Liver (tissue), 9 donors: Measurements from ENCODE around the gene AP2A2. TPM values are rescaled to one million over a fixed set of nuclear protein-coding genes. Genes with fewer than 3 reads are reported as not detected.

Experiments used
- DNase-seq: peaks from one replicate; pipeline ENCODE4 v3.0.0-alpha.2; 2017; ENCODE audit warnings: low spot score
- H3K27ac ChIP-seq, 2 donors: one replicate each; pipeline ENCODE4 v1.7.0; 2013; ENCODE audit warnings: inconsistent platforms in 2 of 2, low read length in 2 of 2, control low read depth in 1 of 2, low read depth in 1 of 2, mild to moderate bottlenecking in 1 of 2
- H3K27me3 ChIP-seq, 4 donors: one replicate each; pipeline versions ENCODE4 v1.6.1 to v1.7.0; 2013; ENCODE audit warnings: low read length in 3 of 4, inconsistent platforms in 1 of 4, mild to moderate bottlenecking in 1 of 4, moderate library complexity in 1 of 4; ENCODE audit not compliant: control insufficient read depth in 4 of 4, insufficient read depth in 4 of 4
- H3K36me3 ChIP-seq, 4 donors: one replicate each; pipeline versions ENCODE4 v1.6.1 to v1.7.0; 2013; ENCODE audit warnings: low read length in 3 of 4, mild to moderate bottlenecking in 3 of 4, low read depth in 1 of 4, moderate library complexity in 1 of 4; ENCODE audit not compliant: control insufficient read depth in 4 of 4, insufficient read depth in 3 of 4
- H3K4me1 ChIP-seq, 4 donors: one replicate each; pipeline versions ENCODE4 v1.6.1 to v1.7.0; 2013; ENCODE audit warnings: low read length in 3 of 4, mild to moderate bottlenecking in 3 of 4, moderate library complexity in 1 of 4; ENCODE audit not compliant: control insufficient read depth in 4 of 4, insufficient read depth in 4 of 4
- H3K4me3 ChIP-seq, 3 donors: one replicate each; pipeline versions ENCODE4 v1.6.1 to v1.7.0; 2013; ENCODE audit warnings: low read length in 3 of 3, control low read depth in 1 of 3, low read depth in 1 of 3, mild to moderate bottlenecking in 1 of 3
- H3K9ac ChIP-seq, 2 donors: one replicate each; pipeline ENCODE4 v1.7.0; 2013; ENCODE audit warnings: low read length in 2 of 2, mild to moderate bottlenecking in 2 of 2, moderate library complexity in 2 of 2, control low read depth in 1 of 2, low read depth in 1 of 2
- H3K9me3 ChIP-seq, 4 donors: one replicate each; pipeline versions ENCODE4 v1.6.1 to v1.7.0; 2013; ENCODE audit warnings: low read length in 3 of 4; ENCODE audit not compliant: control insufficient read depth in 4 of 4
- EGR1 ChIP-seq, 2 donors: IDR thresholded peaks; 2 replicates each; pipeline ENCODE4 v1.6.1; 2016 to 2018; ENCODE audit warnings: antibody characterized with exemption in 2 of 2, low read depth in 2 of 2
- FOXA2 ChIP-seq: IDR thresholded peaks from 2 replicates; pipeline ENCODE4 v1.6.1; 2016; ENCODE audit warnings: antibody characterized with exemption
- HNF4A ChIP-seq, 2 donors: conservative IDR thresholded peaks; 2 replicates each; pipeline ENCODE4 v1.6.1; 2016; ENCODE audit warnings: antibody characterized with exemption in 2 of 2, mild to moderate bottlenecking in 2 of 2
- HNF4G ChIP-seq: IDR thresholded peaks from 2 replicates; pipeline ENCODE4 v1.6.1; 2016; ENCODE audit warnings: antibody characterized with exemption
- RAD21 ChIP-seq, 2 donors: IDR thresholded peaks; 2 replicates each; pipeline ENCODE4 v1.6.1; 2016; ENCODE audit warnings: antibody characterized with exemption in 2 of 2, mild to moderate bottlenecking in 2 of 2
- RXRA ChIP-seq, 2 donors: IDR thresholded peaks; 2 replicates each; pipeline ENCODE4 v1.6.1; 2017 to 2018; ENCODE audit warnings: antibody characterized with exemption in 2 of 2, mild to moderate bottlenecking in 1 of 2
- TAF1 ChIP-seq: conservative IDR thresholded peaks from 2 replicates; pipeline ENCODE4 v1.6.1; 2016; ENCODE audit warnings: antibody characterized with exemption, mild to moderate bottlenecking
- YY1 ChIP-seq: IDR thresholded peaks from 2 replicates; pipeline ENCODE4 v1.6.1; 2016; ENCODE audit warnings: antibody characterized with exemption, mild to moderate bottlenecking
- WGBS: extraction: QIAGEN DNeasy Blood & Tissue Kit; methylation state at CpG from one replicate; pipeline ENCODE4 v1.1.7; 2013; 5-methylcytosine and 5-hydroxymethylcytosine counted together
- polyA plus RNA-seq, 2 donors: library from polyadenylated mRNA; stranded (reverse) in 1 of 2; unstranded in 1 of 2; fragments of 200-250 nt in 1 of 2; fragments of >200 nt in 1 of 2; fragmentation: Nextera tagmentation in 1 of 2; extraction: Ambion mirVana in 1 of 2; gene quantifications; one replicate each; pipeline versions ENCODE4 v1.2.1 to v1.2.3, GENCODE V29; 2013 to 2015
- total RNA-seq, 2 donors: library from RNA; depleted of rRNA; stranded (reverse); fragments of >200 nt; gene quantifications; one replicate each; pipeline ENCODE4 v1.2.3, GENCODE V29; 2014
- TF ChIP-seq, protein P1 (sequence below): IDR thresholded peaks from 2 replicates; pipeline ENCODE4 v1.6.1; 2016; ENCODE audit warnings: antibody characterized with exemption
- TF ChIP-seq, protein P2 (sequence below): IDR thresholded peaks from 2 replicates; pipeline ENCODE4 v1.6.1; 2016; ENCODE audit warnings: antibody characterized with exemption
- TF ChIP-seq, protein P3 (sequence below): IDR thresholded peaks from 2 replicates; pipeline ENCODE4 v1.6.1; 2016; ENCODE audit warnings: antibody characterized with exemption
- TF ChIP-seq, protein P4 (sequence below): IDR thresholded peaks from 2 replicates; pipeline ENCODE4 v1.6.1; 2016; ENCODE audit warnings: antibody characterized with exemption, mild to moderate bottlenecking
- donor health status: healthy.
- donor health status: healthy.
- donor health status: healthy.
- donor health status: healthy.
- donor health status: healthy.

AP2A2 gene
- total and polyA plus RNA-seq, 4 donors: 20.5 to 39.7 (median 23.8) TPM

DNA sequence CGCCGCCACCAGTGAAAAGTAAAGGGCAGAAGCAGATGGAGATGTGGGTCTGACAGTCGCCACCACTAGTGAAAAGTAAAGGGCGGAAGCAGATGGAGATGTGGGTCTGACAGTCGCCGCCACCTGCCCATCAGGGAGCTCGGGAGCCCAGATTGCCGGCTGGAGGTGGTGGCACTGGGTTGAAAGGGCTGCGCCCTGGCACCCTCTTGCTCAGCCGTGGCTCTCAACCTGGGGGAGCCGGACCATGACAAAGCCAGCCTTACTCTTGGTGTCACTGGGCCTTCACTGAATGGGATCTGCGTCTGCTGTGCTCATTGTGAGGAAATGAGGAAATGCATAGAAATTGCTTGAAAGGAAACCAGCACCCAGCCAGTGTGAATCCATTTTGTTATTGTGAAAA, 36.3 kb downstream of the AP2A2 start:
- TF ChIP-seq HNF4G (no peak), EGR1 (IDR thresholded peaks at IDR 0.05; ENCODE audit: low read depth in 2 of 2) (no peak), HNF4A (conservative IDR thresholded peaks at IDR 0.05) (no peak), TAF1 (no peak), FOXA2 (no peak), RAD21 (IDR thresholded peaks at IDR 0.05) (no peak), YY1 (no peak), RXRA (IDR thresholded peaks at IDR 0.05) (no peak)
- TF ChIP-seq, protein P1, sequence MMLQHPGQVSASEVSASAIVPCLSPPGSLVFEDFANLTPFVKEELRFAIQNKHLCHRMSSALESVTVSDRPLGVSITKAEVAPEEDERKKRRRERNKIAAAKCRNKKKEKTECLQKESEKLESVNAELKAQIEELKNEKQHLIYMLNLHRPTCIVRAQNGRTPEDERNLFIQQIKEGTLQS: no peak
- TF ChIP-seq, protein P2, sequence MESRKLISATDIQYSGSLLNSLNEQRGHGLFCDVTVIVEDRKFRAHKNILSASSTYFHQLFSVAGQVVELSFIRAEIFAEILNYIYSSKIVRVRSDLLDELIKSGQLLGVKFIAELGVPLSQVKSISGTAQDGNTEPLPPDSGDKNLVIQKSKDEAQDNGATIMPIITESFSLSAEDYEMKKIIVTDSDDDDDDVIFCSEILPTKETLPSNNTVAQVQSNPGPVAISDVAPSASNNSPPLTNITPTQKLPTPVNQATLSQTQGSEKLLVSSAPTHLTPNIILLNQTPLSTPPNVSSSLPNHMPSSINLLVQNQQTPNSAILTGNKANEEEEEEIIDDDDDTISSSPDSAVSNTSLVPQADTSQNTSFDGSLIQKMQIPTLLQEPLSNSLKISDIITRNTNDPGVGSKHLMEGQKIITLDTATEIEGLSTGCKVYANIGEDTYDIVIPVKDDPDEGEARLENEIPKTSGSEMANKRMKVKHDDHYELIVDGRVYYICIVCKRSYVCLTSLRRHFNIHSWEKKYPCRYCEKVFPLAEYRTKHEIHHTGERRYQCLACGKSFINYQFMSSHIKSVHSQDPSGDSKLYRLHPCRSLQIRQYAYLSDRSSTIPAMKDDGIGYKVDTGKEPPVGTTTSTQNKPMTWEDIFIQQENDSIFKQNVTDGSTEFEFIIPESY: no peak
- TF ChIP-seq, protein P3, sequence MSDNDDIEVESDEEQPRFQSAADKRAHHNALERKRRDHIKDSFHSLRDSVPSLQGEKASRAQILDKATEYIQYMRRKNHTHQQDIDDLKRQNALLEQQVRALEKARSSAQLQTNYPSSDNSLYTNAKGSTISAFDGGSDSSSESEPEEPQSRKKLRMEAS: no peak
- TF ChIP-seq, protein P4, sequence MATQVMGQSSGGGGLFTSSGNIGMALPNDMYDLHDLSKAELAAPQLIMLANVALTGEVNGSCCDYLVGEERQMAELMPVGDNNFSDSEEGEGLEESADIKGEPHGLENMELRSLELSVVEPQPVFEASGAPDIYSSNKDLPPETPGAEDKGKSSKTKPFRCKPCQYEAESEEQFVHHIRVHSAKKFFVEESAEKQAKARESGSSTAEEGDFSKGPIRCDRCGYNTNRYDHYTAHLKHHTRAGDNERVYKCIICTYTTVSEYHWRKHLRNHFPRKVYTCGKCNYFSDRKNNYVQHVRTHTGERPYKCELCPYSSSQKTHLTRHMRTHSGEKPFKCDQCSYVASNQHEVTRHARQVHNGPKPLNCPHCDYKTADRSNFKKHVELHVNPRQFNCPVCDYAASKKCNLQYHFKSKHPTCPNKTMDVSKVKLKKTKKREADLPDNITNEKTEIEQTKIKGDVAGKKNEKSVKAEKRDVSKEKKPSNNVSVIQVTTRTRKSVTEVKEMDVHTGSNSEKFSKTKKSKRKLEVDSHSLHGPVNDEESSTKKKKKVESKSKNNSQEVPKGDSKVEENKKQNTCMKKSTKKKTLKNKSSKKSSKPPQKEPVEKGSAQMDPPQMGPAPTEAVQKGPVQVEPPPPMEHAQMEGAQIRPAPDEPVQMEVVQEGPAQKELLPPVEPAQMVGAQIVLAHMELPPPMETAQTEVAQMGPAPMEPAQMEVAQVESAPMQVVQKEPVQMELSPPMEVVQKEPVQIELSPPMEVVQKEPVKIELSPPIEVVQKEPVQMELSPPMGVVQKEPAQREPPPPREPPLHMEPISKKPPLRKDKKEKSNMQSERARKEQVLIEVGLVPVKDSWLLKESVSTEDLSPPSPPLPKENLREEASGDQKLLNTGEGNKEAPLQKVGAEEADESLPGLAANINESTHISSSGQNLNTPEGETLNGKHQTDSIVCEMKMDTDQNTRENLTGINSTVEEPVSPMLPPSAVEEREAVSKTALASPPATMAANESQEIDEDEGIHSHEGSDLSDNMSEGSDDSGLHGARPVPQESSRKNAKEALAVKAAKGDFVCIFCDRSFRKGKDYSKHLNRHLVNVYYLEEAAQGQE: no peak
- 92% methylated on average over 12 of the region's 12 CpGs for WGBS
- Histone ChIP-seq H3K9ac (no peak overlapping the region), H3K4me1 (peaks cover 3 to 37% (median 23%) of the 10 kb centered on the region in 4 donors), H3K36me3 (peaks cover 0 to 17% (median 4%) of the 10 kb centered on the region in 4 donors), H3K27ac (no peak overlapping the region), H3K9me3 (no peaks in the 10 kb centered on the region), H3K4me3 (no peak overlapping the region), H3K27me3 (no peaks in the 10 kb centered on the region)
- DNase-seq: no peak

DNA sequence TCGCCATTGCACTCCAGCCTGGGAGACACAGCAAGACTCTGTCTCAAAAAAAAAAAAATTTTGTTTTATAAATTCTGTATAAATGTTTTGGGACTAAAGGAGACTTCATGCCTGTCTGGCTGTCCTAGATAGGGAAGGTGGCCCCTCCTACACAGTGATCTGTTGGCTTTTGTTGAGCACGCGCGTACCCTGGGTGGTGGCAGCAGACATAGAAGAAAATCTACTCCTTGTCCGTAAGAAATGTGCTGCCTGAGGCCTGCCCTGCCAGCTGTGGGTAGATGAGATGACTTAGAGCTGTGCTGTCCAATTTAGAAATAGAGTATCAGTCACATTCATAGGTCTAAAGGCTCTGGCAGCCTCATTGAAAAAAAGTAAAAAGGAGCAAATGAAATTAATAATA, 37.0 kb downstream of the AP2A2 start:
- TF ChIP-seq FOXA2: no peak
- no peak for TF ChIP-seq TAF1
- TF ChIP-seq EGR1 (IDR thresholded peaks at IDR 0.05; ENCODE audit: low read depth in 2 of 2): no peak
- TF ChIP-seq, protein P2: no peak
- no peak overlapping the region for H3K4me3 ChIP-seq
- H3K9ac ChIP-seq: no peak overlapping the region
- H3K4me1 ChIP-seq: peaks cover 5 to 39% (median 25%) of the 10 kb centered on the region in 4 donors
- H3K27ac ChIP-seq: no peak overlapping the region
- peaks cover 0 to 17% (median 4%) of the 10 kb centered on the region in 4 donors for H3K36me3 ChIP-seq
- 97% methylated on average over 5 of the region's 5 CpGs for WGBS
- DNase-seq: no peak
- H3K9me3 ChIP-seq: no peaks in the 10 kb centered on the region
- H3K27me3 ChIP-seq: no peaks in the 10 kb centered on the region
